GM12891 (cell line): Measurements from ENCODE around the gene IP6K3.

Experiments
- DNase-seq: peaks from one replicate; pipeline ENCODE4 v3.0.0; 2011; ENCODE audit warnings: low spot score; ENCODE audit not compliant: insufficient read length
- FAIRE-seq: peaks from 2 replicates; lab custom pipeline; 2011; peaks lifted over from hg19 to GRCh38; lab: Jason Lieb, UNC
- PAX5 ChIP-seq: IDR thresholded peaks from 2 replicates; pipeline ENCODE4 v1.6.1; 2011; ENCODE audit warnings: low read length, moderate library complexity, mild to moderate bottlenecking; ENCODE audit not compliant: insufficient read depth, severe bottlenecking
- POLR2A ChIP-seq: IDR thresholded peaks from 2 replicates; pipeline ENCODE4 v1.6.1; 2011; ENCODE audit warnings: low read depth, low read length, control low read depth
- POLR2AphosphoS5 ChIP-seq: IDR thresholded peaks from 2 replicates; pipeline ENCODE4 v1.6.1; 2011; ENCODE audit warnings: low read depth, low read length, control low read depth
- POU2F2 ChIP-seq: IDR thresholded peaks from 2 replicates; pipeline ENCODE4 v1.6.1; 2011; ENCODE audit warnings: low read depth, mild to moderate bottlenecking, control low read depth, low read length, moderate library complexity
- SPI1 ChIP-seq: IDR thresholded peaks from 2 replicates; pipeline ENCODE4 v1.6.1; 2011; ENCODE audit warnings: low read depth, low read length, control low read depth
- TAF1 ChIP-seq: IDR thresholded peaks from 2 replicates; pipeline ENCODE4 v1.6.1; 2011; ENCODE audit warnings: low read depth, low read length, control low read depth

The IP6K3 gene

DNA sequence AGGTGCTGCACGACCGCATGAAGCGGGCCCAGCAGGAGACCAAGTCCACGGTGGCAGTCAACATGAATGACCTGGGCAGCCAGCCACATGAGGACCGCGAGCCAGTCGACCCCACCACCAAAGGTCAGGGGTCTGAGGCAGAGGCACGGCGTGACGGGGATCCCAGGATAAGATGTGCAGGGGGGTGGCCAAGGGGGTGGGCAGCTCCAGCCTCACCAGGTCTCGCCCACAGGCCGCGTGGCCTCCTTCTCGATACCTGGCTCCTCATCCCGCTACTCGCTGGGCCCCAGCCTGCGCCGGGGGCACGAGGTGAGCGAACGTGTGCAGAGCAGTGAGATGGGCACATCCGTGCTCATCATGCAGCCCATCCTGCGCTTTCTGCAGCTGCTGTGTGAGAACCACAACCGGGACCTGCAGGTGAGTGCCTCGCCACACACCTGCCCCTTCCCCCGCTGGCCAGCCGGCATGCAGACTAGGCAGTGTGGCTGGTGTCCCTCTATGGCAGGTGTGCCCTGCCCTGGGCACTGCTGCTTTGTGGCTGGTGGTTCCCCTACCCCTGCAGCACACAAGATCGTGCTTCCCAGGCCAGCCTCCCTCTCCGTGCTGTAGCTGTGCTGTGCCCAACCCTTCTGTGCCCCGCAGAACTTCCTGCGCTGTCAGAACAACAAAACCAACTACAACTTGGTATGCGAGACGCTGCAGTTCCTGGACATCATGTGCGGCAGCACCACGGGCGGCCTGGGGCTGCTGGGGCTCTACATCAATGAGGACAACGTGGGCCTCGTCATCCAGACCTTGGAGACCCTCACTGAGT is 61.1 kb downstream of the IP6K3 start:
- TF ChIP-seq PAX5 (no peak), POLR2AphosphoS5 (no peak), POU2F2 (no peak), POLR2A (no peak), TAF1 (no peak), SPI1 (no peak)
- FAIRE-seq (no peak), DNase-seq (no peak)

DNA sequence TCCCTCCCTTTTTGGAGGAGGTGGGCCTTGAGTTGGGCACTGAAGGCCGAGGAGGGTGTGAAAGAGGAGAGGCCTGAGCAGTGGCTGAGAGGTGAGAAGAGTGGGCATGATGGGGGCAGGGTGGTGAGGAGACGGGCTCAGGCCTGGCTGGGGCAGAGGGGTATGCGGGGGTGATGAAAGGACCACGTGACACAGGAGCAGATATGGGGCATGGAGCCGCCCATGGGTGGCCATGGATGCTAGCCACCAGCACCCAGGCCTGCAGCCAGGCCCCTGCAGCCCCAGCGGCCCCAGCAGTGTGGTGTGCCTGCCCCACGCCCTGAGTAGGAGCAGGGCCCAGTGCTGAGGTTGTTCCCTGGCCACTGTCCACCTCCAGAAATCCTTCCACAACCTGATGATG is 61.7 kb downstream of the IP6K3 start:
- DNase-seq (no peak), FAIRE-seq (no peak)
- TF ChIP-seq POU2F2 (no peak), POLR2AphosphoS5 (no peak), SPI1 (no peak), POLR2A (no peak), TAF1 (no peak), PAX5 (no peak)

- FAIRE-seq, result no peak
- TF ChIP-seq POLR2AphosphoS5, result no peak
- no peak for TF ChIP-seq SPI1
- TF ChIP-seq POU2F2, result no peak
- TF ChIP-seq TAF1, result no peak
- no peak for TF ChIP-seq PAX5
- no peak for TF ChIP-seq POLR2A
- no peak for DNase-seq
Measured at GRCh38 chr6:33684428-33684896, 62.2 kb downstream of the IP6K3 start.

DNA sequence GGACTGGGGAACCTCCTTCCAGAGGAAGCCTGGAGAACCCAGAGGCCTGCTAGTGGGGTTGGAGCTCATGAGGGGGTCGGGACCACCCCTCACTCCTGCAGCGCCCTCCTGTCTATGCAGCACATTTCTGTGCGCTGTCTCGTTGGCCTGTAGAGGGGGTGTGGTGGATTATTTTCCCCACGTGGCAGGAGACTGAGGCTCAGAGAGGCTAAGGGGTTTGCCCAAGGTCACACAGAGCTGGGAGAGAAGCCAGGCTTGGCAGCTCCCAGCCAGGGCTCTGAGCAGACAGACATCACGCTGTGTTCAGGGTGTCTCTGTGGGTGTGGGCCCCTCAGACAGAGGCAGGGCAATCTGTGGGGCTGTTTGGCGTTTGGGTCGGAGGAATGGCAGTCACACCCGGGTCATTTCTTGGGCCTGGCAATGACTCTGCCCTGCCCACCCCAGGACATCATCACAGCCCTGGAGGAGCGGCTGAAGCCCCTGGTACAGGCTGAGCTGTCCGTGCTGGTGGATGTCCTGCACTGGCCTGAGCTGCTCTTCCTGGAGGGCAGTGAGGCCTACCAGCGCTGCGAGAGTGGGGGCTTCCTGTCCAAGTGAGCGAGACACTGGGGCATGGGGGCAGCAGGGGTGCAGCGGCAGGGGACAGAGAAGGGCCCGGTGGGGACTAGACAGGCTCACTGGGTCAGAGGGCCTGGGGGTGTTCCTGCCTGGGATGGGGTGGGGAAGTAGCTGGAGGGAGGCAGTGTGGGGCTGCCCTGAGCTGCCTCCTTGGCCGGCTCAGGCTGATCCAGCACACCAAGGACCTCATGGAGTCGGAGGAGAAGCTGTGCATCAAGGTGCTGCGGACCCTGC is 62.9 kb downstream of the IP6K3 start:
- FAIRE-seq, result no peak
- no peak for DNase-seq
- TF ChIP-seq TAF1 (no peak), POU2F2 (no peak), POLR2A (no peak), SPI1 (no peak), PAX5 (no peak), POLR2AphosphoS5 (no peak)

GRCh38 chr6:33683051-33683571 is 63.6 kb downstream of the IP6K3 start:
- no peak for DNase-seq
- no peak for FAIRE-seq
- TF ChIP-seq POLR2A (no peak), SPI1 (no peak), POLR2AphosphoS5 (no peak), PAX5 (no peak), TAF1 (no peak)

DNA sequence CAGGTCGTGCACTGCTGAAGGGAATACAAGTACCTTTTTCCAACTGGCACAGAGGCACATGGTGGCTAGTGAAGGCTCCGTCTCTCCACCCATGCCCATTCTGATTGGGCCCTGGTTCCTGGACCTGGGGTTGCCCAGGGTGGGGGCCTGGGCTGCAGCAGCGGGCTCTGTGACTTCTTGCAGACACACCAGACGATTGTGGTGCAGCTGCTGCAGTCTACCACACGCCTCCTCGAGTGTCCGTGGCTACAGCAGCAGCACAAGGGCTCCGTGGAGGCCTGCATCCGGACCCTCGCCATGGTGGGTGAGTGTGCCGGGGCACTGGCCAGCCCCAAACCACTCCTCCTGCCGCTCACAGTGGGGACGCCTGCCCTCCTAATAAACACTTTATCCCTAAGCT is 64.4 kb downstream of the IP6K3 start:
- FAIRE-seq (no peak), DNase-seq (no peak)
- no peak for TF ChIP-seq PAX5
- no peak for TF ChIP-seq TAF1
- TF ChIP-seq POLR2A, result no peak
- TF ChIP-seq POU2F2, result no peak

GRCh38 chr6:33679761-33680160 is 66.9 kb downstream of the IP6K3 start:
- DNase-seq, result no peak
- FAIRE-seq, result no peak
- no peak for TF ChIP-seq SPI1

GRCh38 chr6:33678932-33679490 is 67.7 kb downstream of the IP6K3 start:
- DNase-seq (no peak), FAIRE-seq (no peak)
- TF ChIP-seq POU2F2, result no peak
- TF ChIP-seq POLR2AphosphoS5, result no peak
- no peak for TF ChIP-seq SPI1
- no peak for TF ChIP-seq POLR2A
- TF ChIP-seq PAX5, result no peak
- TF ChIP-seq TAF1, result no peak

DNA sequence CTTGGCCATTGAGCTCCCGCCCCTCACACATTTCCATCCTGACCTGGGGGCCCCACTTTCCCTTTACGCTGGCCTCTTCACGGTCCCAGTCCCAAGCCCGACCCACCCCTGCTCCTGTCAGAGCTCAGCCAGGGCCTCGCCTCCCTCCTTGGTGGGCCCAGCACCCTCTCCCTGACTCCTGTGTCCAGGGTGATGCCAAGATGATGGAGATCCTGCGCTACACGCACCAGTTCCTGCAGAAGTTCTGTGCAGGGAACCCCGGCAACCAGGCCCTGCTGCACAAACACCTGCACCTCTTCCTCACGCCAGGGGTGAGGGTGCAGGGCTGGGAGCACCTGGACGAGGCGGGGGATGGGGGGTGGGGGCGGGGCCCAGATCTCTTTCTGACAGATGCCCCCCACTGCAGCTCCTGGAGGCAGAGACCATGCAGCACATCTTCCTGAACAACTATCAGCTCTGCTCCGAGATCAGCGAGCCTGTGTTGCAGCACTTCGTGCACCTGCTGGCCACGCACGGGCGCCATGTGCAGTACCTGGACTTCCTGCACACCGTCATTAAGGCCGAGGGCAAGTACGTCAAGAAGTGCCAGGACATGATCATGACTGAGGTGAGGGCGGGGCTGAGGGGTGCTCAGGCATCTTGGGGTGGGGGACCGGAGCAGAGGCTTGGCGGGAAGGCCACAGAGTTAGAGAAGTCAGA is 68.3 kb downstream of the IP6K3 start:
- no peak for DNase-seq

More for the DNA sequence above, 68.3 kb downstream of the IP6K3 start:
- FAIRE-seq, result no peak
- TF ChIP-seq PAX5 (no peak), TAF1 (no peak), SPI1 (no peak), POU2F2 (no peak), POLR2A (no peak), POLR2AphosphoS5 (no peak)
